Activated effector memory CD4-positive, alpha-beta T cell treated with Interleukin-2 at 50 U/mL for 16 hours (primary cell): ENCODE measurements around the gene SLC39A7.

ENCODE experiments used
- DNase-seq: peaks from one replicate; pipeline ENCODE4 v3.0.0-alpha.2; 2020

The SLC39A7 gene

DNA sequence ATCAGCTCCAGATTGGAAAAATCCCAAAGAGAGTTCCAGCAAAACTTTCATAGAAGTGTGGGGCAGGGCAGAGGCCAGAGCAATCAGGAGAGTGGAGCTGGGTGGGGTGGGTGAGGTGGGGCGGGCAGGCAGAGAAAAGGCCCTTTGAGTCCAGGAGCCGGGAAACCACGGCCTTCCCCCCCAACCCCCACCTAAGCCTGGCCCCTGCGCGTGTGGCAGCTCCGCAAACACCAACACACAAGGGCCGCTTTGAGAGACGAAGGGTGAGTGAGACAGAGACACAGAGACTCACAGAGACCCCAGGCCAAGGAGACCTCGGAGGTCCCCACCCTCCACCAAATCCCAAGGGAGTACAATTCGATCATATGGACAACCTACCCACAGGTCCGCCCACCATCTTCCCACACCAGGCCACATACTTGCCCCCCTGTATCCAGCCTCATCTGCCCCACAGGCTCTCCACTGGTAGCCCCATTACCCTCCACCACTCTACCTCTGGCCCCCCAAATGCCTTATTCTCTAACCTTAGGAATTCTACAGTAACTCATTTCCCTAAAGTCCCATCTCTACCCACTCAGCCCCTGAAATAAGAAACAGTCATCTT, 10.1 kb upstream of the SLC39A7 start:
- no peak for DNase-seq

DNA sequence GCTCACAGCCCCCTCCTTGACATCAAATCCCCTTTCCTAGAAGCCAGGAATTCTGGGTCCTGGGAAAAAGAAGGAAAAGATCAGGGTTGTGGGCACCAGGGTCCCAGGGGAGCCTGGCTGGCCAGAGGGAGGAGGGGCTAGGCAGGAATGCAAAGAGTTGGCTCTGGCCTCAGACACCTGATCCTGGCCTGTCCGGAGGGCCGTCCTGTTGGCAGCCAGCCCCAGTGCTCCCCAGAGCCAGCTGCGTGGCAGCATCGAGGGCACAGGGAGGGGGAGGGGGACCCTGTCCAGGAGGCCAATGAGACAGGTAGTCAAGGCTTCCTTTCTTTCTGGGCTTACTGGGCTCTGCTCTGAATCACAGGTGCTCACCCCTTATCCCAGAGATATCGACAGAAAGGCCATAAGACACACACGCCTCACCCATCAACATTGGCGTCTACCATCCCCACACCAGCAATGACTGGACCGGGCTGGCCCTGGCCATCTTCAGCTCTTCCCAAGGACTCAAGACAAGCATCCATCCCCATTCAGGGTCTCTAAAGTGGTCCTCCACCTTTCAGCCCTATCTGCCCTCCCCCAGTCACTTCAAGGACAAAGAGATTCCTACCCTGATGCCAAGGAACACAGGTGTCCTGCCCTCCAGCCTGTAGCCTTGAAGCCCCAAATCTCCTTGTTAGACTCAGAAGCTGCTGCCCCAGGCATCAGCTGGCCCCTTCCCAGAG, 9.1 kb upstream of the SLC39A7 start:
- DNase-seq, result no peak

DNA sequence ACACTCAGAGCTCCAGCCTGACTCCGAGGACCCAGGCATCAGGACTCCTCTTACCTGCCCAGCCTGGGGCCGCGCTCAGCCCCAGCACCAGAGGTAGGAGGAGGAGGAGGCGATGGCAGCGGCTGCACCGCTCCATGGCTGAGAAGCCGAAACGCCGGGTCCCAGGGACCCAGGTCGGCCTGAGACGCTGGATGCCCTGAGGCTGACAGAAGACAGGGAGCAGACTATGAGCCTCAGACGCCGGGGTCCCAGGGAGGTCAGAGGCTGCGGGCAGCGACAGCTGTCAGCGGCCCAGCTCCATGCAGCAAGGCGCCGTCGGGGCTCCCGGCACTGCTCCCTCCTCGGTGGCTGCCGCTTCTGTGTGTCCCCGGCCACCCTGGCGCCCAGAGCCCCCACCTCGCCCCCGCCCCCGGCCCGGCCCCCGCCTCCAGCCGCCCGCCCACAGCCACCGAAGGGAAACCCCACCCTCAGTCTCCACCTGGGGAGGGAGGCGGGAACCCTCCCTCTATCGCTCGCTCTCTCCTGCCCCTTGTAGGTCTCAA, 8.5 kb upstream of the SLC39A7 start, which contains the start of gene COL11A2:
TSS of gene COL11A2 (minus strand) at position 363 of the 542 bp plus-strand sequence. CDS start at position 136, 227 bp downstream.
- DNase-seq, result no peak

DNA sequence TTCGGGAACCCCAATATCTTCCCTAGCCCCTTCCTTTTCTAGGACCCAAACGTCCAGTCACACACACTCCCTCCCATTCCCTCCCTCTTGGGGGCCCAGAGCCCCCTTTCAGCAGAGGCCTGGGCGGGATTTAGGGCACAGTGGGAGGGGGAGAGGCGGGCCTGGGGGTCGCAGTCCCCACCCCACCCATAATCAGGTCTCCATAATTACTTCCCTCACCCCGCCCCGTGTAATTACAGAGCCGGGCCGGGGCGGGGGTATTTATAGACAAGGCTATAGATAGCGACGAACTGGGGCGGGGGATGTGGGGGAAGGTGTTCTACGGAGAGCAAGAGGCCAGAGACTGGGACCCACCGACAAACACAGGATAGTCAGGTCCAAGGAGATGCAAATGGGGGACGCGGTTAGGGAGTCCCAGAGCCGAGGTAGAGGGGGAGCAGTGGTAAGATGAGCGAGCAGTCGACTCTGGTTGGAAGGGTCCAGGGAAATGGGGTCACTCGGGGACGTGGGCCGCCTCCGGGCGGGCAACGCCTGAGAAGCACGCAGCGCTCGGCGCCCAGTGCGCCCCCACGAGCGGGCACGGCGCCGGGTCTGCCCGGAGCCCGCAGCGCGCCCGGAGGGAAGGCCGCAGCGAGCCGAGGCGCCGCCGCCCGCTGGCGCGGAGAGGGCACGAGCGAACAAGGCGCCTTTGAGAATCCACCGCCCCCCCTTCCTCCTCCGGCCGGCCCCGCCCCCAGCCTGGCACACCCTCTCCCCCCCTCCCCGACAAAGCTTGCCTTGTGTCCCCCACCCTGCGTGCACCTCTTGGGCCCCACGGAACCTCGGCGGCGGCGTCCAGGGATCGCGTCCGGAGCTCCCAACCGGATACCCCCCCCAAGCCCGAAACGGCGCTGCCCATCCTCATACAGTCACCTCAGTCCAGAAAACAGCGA, 7.7 kb upstream of the SLC39A7 start:
- DNase-seq, result no peak

DNA sequence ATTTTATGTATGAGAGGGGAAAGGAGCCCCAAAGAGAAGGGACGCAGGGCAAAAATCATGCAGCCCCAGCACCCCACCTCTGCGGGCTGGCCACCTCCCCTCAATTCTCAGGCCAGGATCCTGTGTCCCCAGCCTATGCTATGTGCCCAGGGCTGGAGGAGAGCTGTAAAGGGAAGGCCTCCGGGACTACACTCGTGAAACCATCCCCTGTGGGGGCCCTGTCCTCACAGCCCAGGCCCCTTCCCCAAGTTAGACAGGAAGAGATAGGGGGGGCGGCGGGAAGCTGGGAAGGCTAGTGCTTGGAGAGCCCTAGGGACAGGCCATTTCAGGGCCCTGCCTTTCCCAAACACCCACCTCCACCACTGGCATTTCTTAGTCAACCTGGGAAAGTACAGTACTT, 7.0 kb upstream of the SLC39A7 start:
- no peak for DNase-seq

DNA sequence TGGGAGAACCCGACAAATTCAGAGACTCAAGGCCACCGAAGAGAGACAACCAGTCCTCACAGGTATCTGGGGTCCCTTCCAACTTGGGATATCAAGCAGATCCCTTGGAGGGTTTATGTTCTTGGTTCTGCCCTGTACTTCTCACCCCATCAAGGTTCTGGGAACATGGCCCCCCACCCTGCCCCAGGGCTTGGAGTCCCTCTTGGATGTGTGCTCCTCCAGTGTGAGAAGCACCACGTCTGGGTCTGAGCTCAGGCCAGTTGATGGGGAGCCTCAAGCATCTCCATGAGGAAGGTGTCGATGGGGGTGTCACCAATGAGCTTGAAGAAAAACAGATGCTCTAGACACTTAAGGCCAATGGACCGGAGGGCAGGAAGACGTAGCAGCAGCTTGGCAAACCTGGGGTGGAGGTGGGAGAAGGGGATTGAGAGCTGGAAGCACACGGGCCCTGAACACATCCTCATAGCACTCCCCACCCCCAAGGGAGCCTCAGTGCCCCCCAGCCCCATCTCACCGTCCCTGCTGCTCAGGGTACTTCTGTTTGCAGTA, 6.2 kb upstream of the SLC39A7 start:
- no peak for DNase-seq

DNA sequence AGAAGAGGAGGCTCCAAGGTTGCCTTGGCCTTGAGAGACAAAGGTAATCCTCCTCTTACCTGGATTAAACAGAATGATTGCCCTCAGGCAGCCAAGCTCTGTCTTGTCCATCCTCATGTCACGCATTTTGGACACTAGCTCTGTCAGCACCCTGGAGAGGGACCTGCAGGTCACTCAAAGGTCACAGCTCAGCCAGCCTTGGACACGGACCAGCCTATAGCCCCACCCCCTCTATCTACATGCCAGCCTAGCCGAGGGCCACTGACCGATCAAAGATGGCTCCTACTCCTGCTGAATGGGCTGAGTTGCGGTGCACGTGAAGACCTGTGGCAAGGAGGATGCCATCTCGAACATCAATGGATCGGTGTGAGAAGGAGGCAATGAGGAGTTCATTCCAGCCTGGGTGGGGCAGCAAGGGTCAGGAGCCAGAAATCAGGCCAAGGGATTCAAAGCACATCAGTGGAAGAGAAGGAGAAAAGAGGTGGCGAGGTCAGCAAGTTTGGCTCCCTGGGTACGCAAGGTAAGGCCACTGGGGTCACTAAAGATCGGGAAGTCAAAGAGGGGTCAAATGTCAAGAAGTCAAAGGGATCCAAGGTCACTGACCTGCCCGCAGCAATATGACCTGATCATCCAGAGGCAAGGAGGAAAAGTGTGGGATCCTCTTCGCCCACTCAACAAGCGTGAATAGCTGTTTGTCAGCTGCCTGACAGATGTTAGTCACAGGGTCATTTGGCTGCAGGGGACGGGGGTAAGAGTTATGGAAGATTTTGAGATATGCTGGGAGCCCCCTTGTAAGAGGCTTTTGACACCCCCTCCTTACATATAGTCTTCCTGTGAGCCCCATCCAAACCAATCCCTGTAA, 5.1 kb upstream of the SLC39A7 start:
- DNase-seq, result no peak

DNA sequence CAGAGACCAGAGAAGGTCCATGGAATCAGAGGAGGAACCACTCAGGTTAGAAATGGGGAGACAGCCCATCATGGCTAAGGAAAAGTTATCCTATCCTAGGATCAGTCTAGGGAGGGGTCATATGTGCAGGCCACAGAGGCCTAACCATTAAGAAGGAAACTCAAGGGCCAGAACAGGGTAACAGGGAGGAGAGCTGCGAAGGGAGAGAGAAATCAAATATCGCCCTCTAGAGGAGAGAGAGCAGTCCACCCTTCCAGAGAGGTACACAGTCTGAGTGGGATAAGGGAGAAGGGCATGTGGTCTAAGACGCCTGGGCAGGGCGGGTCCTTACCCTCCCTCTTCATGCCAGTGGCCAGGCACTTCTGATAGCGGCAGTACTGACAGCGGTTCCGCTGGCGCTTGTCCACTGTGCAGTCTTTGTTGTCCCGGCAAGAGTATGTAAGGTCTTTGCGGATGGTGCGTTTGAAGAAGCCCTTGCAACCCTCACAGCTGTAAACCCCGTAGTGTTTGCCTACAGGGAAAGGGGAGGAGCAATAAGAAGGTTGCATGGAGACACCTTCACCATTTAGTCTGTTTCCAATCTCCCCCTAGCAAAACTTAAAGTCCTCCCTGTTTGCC, 3.1 kb upstream of the SLC39A7 start:
- DNase-seq, result no peak

DNA sequence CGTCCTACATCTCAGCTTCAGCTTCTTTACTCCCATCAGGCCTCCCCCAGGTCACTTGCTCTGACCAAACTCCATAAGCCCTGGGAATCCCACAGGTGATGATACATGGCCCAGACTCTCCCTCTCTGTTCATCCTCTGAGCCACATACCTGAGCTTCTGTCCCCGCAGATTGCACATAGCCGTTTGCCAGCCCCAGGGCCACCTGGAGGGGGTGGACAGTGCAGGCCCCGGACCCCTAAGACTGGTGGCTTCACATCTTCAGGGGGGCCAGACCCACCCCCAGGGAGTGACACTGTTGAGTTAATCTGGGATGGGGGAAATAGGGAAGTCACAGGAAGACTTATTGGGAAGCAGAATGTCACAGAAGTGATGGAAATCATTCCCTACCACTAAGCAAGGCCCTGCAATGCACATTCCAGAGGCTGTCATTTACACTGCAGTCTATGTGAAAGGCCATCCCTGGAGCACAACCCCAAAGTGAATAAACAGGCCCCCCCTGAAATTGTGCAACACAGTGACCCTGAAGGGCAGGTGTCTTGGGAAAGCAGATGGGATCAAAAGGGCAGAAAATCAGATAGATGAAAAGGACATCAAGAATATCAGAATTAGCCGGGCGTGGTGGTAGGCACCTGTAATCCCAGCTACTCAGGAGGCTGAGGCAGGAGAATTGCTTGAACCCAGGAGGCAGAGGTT, 2.4 kb upstream of the SLC39A7 start:
- DNase-seq, result no peak

DNA sequence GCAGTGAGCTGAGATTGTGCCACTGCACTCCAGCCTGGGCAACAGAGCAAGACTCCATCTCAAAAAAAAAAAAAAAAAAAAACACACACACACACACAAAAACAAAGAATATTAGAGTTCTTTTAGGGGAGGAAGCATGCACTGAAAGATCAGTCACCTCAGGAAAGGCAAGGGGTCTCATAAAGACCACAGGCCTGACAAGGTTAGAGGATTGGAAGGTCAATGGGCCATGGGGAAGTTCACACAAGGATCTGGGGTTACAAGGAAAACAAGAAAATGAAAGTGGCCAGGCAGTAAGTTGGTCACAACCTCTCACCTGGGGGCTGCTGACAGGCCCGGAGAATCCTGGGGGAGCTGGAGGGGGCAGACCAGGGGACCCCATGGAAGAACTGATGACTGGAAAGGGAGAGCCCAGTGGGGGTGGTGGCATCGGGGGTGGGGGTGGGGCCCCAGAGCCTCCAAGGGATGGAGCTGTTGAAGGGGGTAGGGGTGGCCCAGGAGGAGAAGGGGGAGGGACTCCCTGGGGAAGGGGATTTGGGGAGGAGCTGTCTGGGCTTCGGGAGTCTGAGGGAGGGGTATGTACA, 1.7 kb upstream of the SLC39A7 start:
- no peak for DNase-seq

DNA sequence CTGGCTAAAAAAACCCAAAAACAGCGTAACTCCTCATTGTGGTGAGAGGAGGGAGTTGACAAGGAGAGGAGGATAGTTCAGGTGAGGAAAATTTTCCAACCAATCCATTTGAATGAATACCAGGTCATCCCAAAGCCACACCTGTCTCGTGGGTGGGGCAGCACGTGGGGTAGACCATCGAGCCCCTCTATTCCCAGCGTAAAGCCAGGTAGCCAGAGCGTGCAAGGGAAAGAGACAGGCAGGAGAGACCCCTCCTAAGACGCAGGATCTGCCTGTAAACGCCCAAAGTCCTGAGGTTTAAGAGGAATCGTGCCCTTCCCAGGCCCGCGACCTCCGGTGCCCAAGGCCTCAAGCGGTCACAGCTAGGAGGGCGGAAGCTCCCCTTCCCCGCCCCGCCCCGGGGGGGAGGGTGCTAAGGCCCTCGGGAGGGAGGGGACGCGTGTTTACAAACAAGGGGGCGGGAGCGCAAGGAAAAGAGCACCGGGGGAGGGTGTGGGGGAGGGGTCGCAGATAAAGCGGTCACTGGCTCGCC, 914 bp upstream of the SLC39A7 start:
- peak; percentile 63 for DNase-seq

DNA sequence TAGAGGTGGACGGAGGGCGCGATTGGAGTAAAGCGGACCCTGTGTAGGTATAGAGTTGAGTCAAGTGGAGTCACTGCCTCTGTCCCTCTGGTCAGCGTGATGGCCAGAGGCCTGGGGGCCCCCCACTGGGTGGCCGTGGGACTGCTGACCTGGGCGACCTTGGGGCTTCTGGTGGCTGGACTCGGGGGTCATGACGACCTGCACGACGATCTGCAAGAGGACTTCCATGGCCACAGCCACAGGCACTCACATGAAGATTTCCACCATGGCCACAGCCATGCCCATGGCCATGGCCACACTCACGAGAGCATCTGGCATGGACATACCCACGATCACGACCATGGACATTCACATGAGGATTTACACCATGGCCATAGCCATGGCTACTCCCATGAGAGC, 479 bp downstream of the SLC39A7 start:
- no peak for DNase-seq

DNA sequence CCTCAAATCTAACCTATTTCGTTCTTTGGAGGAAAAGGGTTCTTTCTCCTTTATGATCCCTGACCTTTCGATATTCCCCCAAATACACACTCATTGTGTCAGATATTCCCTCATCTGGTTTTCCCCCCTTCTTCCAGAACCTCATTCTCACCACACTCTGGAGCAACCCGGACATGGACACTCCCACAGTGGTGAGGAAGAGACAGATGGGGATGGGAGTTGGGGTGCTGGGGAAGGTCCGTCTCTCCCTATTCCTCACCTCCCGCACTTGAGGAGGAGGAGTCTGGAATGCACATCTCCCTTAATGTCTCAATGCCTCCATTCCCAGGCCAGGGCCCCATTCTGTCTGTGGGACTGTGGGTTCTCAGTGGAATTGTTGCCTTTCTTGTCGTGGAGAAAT, 1.3 kb downstream of the SLC39A7 start:
- DNase-seq, result no peak

DNA sequence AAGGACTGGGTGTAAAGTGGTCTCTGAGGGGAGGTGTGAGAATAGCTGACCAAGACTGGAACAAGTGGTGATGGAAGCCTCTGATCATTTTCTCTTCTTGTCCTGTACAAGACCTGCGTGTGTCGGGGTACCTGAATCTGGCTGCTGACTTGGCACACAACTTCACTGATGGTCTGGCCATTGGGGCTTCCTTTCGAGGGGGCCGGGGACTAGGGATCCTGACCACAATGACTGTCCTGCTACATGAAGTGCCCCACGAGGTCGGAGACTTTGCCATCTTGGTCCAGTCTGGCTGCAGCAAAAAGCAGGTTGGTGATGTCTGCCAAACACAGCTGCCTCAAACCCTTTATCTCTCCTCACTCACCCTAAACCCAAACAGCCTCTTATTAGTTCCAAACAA, 2.1 kb downstream of the SLC39A7 start:
- no peak for DNase-seq

DNA sequence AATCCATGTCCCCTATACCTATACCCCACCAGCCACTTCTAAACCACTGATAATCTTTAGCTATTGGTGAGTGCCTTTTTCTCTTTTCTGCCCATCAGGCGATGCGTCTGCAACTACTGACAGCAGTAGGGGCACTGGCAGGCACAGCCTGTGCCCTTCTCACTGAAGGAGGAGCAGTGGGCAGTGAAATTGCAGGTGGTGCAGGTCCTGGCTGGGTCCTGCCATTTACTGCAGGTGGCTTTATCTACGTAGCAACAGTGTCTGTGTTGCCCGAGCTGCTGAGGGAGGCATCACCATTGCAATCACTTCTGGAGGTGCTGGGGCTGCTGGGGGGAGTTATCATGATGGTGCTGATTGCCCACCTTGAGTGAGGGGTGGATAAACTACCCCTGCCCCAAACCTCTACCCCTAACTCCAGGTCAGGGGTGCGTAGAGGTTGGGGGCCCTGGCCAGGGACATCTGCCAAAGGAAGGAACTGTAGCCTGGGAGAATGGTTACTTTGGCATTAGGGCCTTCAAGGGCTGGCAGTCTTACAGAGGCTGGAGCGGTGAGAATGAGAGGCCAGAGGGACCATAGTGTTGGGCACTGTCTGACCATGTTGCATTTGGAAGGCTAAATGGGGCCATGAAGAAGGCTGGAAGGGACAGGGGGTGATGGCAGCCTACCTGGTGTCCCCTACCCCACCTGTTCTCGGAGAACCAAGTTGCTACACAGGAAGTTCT, 2.9 kb downstream of the SLC39A7 start:
- DNase-seq, result no peak

DNA sequence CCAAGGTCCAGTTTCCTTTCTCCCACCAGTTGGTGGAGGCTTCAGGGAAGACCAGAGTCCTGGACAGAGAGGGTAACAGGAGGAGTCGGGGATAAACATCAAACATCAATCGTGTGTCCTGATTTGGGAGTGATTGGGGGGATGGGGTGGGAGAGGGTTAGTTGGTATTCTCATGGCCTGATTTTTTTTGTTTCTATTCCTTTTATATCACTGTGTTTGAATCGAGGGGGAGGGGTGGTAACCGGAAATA, 3.4 kb downstream of the SLC39A7 start:
- DNase-seq, result no peak

DNA sequence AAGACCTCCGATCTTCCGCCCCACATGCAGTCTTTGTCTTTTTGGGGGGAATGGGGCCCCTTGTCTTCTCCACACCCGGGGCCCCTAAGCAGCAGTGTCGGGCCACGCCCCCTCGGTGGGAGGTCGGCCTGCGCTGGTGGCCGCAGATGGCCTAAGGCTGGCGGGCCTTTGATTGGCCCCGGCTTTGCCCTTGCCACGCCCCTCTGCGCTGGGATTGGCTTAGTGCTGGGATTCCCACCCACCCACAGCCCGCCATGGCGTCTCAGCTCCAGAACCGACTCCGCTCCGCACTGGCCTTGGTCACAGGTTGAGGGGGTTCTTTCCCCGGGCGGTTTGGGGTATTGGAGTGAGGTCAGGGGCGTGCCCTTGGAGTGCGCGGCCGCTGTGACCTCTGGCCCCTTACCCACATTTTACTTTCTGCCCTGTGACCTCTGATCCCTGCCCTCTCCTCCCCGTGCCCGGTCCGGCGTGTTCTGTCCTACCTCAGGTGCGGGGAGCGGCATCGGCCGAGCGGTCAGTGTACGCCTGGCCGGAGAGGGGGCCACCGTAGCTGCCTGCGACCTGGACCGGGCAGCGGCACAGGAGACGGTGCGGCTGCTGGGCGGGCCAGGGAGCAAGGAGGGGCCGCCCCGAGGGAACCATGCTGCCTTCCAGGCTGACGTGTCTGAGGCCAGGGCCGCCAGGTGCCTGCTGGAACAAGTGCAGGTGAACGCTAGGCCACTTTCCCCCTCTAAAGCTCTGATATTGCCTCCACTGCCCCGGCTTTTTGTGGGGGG, 3.9 kb downstream of the SLC39A7 start, which contains the start of gene HSD17B8:
TSS of gene HSD17B8 (plus strand) at position 241 of the 776 bp plus-strand sequence. CDS start at position 255, 14 bp downstream.
- DNase-seq, result peak; percentile 86

DNA sequence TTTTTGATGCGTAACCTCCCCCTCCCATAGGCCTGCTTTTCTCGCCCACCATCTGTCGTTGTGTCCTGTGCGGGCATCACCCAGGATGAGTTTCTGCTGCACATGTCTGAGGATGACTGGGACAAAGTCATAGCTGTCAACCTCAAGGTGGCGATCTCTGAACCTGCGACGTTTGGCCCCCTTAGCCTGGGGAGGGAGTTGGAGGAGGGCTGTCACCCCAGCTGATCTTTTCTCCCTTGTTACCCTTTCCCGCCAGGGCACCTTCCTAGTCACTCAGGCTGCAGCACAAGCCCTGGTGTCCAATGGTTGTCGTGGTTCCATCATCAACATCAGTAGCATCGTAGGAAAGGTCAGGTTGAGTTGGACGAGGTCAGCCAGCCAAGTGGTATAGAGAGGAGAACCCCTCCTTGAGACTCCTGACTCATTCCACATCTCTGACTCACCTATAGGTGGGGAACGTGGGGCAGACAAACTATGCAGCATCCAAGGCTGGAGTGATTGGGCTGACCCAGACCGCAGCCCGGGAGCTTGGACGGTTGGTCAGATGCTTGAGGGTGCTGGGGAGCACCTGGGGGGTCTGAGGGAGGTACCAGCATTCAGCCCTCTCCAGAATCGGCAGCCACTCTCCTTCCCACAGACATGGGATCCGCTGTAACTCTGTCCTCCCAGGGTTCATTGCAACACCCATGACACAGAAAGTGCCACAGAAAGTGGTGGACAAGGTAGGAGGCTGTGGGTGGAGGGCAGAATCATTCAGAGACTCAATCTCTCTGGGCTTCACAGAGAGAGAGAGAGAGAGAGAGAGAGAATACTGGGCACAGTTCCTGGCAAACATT, 4.7 kb downstream of the SLC39A7 start:
- no peak for DNase-seq
